Germinal center (tissue), 1 donor: ENCODE results near the gene ATG5.

Experiments used
- DNase-seq: peaks from one replicate; pipeline ENCODE4 v3.0.0; 2012; ENCODE audit warnings: mixed read lengths, low spot score

Gene ATG5

GRCh38 chr6:106220485-106220884 lies 105.1 kb downstream of the ATG5 start:
- DNase-seq, result no peak

- DNase-seq, result no peak
Observed at GRCh38 chr6:106216527-106216926, 109.0 kb downstream of the ATG5 start.

GRCh38 chr6:106215608-106216007 lies 110.0 kb downstream of the ATG5 start:
- DNase-seq, result no peak

- no peak for DNase-seq
Observed at GRCh38 chr6:106214531-106214930, 111.0 kb downstream of the ATG5 start.

GRCh38 chr6:106213660-106214289 lies 111.8 kb downstream of the ATG5 start:
- DNase-seq, result no peak

- DNase-seq, result no peak
Observed at GRCh38 chr6:106212576-106212975, 113.0 kb downstream of the ATG5 start.

- no peak for DNase-seq
Observed at GRCh38 chr6:106206905-106207304, 118.7 kb downstream of the ATG5 start.

- DNase-seq, result no peak
Observed at GRCh38 chr6:106204961-106205360, 120.6 kb downstream of the ATG5 start.

- DNase-seq, result no peak
Observed at GRCh38 chr6:106199998-106200397, 125.6 kb downstream of the ATG5 start.

- no peak for DNase-seq
Observed at GRCh38 chr6:106199331-106199730, 126.2 kb downstream of the ATG5 start.

- DNase-seq, result no peak
Observed at GRCh38 chr6:106197441-106197840, 128.1 kb downstream of the ATG5 start.

GRCh38 chr6:106194949-106195921 lies 130.3 kb downstream of the ATG5 start:
- no peak for DNase-seq

- DNase-seq, result no peak
Observed at GRCh38 chr6:106192824-106193223, 132.7 kb downstream of the ATG5 start.

- no peak for DNase-seq
Observed at GRCh38 chr6:106188104-106188794, 137.3 kb downstream of the ATG5 start.

GRCh38 chr6:106187424-106187982 lies 138.1 kb downstream of the ATG5 start:
- DNase-seq, result no peak

GRCh38 chr6:106186714-106187113 lies 138.8 kb downstream of the ATG5 start:
- no peak for DNase-seq

- DNase-seq, result no peak
Observed at GRCh38 chr6:106186172-106186571, 139.4 kb downstream of the ATG5 start.

GRCh38 chr6:106185615-106186014 lies 139.9 kb downstream of the ATG5 start:
- no peak for DNase-seq

- DNase-seq, result no peak
Observed at GRCh38 chr6:106184629-106185028, 140.9 kb downstream of the ATG5 start.

GRCh38 chr6:106183430-106183829 lies 142.1 kb downstream of the ATG5 start:
- DNase-seq, result no peak

GRCh38 chr6:106182455-106182854 lies 143.1 kb downstream of the ATG5 start:
- DNase-seq, result no peak

- DNase-seq, result no peak
Observed at GRCh38 chr6:106181664-106182418, 143.7 kb downstream of the ATG5 start.
